ENCODE results near the gene PRKCB. TPM values are rescaled to one million over a fixed set of nuclear protein-coding genes. Genes with fewer than 3 reads are reported as not detected.

Gene PRKCB
- total RNA-seq, 4 donors from 2014 or later, result 2.0 to 8.6 (median 4.0) TPM

GRCh38 chr16:24138575-24138974 is 302.8 kb downstream of the PRKCB start:
- Histone ChIP-seq H3K4me1 (no peaks in the 10 kb centered on the region), H3K36me3 (no peaks in the 10 kb centered on the region), H3K4me3 (replicated peaks in 1 of 3) (no peak overlapping the region), H3K9me3 (no peaks in the 10 kb centered on the region), H3K27ac (no peak overlapping the region), H3K27me3 (no peaks in the 10 kb centered on the region)
- intact Hi-C loops (cut with DNase I), result no loop called here
- TF ChIP-seq CTCF (IDR thresholded peaks at IDR 0.05) (no peak), POLR2A (IDR thresholded peaks at IDR 0.05) (no peak)
- 71 to 73% methylated on average over 2 of the region's 2 CpGs for WGBS, 2 donors
- no peak for DNase-seq

- Histone ChIP-seq H3K9me3 (no peaks in the 10 kb centered on the region), H3K27me3 (no peaks in the 10 kb centered on the region), H3K36me3 (no peaks in the 10 kb centered on the region), H3K4me1 (no peaks in the 10 kb centered on the region), H3K4me3 (replicated peaks in 1 of 3) (no peak overlapping the region), H3K27ac (no peak overlapping the region)
- TF ChIP-seq POLR2A (IDR thresholded peaks at IDR 0.05) (no peak), CTCF (IDR thresholded peaks at IDR 0.05) (no peak)
- intact Hi-C loops (cut with DNase I), result no loop called here
- 54 to 81% methylated on average over 3 of the region's 3 CpGs for WGBS, 2 donors
- DNase-seq, result no peak
Observed at GRCh38 chr16:24139282-24139681, 303.5 kb downstream of the PRKCB start.

GRCh38 chr16:24140730-24141129 is 304.9 kb downstream of the PRKCB start:
- H3K27me3 ChIP-seq, result no peaks in the 10 kb centered on the region
- H3K27ac ChIP-seq, result no peak overlapping the region
- no peak overlapping the region for H3K4me3 ChIP-seq (replicated peaks in 1 of 3)
- H3K36me3 ChIP-seq, result no peaks in the 10 kb centered on the region
- intact Hi-C loops (cut with DNase I), result no loop called here
- WGBS, 2 donors, result 66 to 70% methylated on average over 2 of the region's 2 CpGs
- no peaks in the 10 kb centered on the region for H3K4me1 ChIP-seq
- H3K9me3 ChIP-seq, result no peaks in the 10 kb centered on the region
- TF ChIP-seq POLR2A (IDR thresholded peaks at IDR 0.05), result no peak
- TF ChIP-seq CTCF (IDR thresholded peaks at IDR 0.05), result no peak
- no peak for DNase-seq

- H3K27me3 ChIP-seq, result no peaks in the 10 kb centered on the region
- TF ChIP-seq POLR2A (IDR thresholded peaks at IDR 0.05), result no peak
- no peak for TF ChIP-seq CTCF (IDR thresholded peaks at IDR 0.05)
- H3K9me3 ChIP-seq, result no peaks in the 10 kb centered on the region
- H3K27ac ChIP-seq, result no peak overlapping the region
- intact Hi-C loops (cut with DNase I), result no loop called here
- H3K4me1 ChIP-seq, result no peaks in the 10 kb centered on the region
- no peak for DNase-seq
- no peak overlapping the region for H3K4me3 ChIP-seq (replicated peaks in 1 of 3)
- 70 to 80% methylated on average over 4 to 5 of the region's 5 CpGs for WGBS, 2 donors
- H3K36me3 ChIP-seq, result no peaks in the 10 kb centered on the region
Observed at GRCh38 chr16:24141466-24141865, 305.7 kb downstream of the PRKCB start.

- TF ChIP-seq CTCF (IDR thresholded peaks at IDR 0.05) (no peak), POLR2A (IDR thresholded peaks at IDR 0.05) (no peak)
- WGBS, 2 donors, result 82 to 91% methylated on average over 2 of the region's 2 CpGs
- no peaks in the 10 kb centered on the region for H3K36me3 ChIP-seq
- intact Hi-C loops (cut with DNase I), result no loop called here
- no peak overlapping the region for H3K27ac ChIP-seq
- no peaks in the 10 kb centered on the region for H3K4me1 ChIP-seq
- H3K27me3 ChIP-seq, result no peaks in the 10 kb centered on the region
- H3K4me3 ChIP-seq (replicated peaks in 1 of 3), result no peak overlapping the region
- no peaks in the 10 kb centered on the region for H3K9me3 ChIP-seq
- no peak for DNase-seq
Observed at GRCh38 chr16:24141917-24142316, 306.1 kb downstream of the PRKCB start.

Data from thyroid gland (tissue), 4 donors.